NCI-H748 (cell line): Measurements from ENCODE around the gene PLA2G12B.
"Not testable (repeated sequence)": the region's sequence is repeated elsewhere in the genome, so short reads cannot be mapped to it uniquely, and the experiment has no call there.

ENCODE experiments used
- DNase-seq: peaks from one replicate; lab custom pipeline; 2025; ENCODE audit not compliant: unreplicated experiment; lab: John Stamatoyannopoulos, UW

The PLA2G12B gene

GRCh38 chr10:72954596-72955554, at the start of gene PLA2G12B:
Gene PLA2G12B (minus strand): TSS chr10:72954806. CDS start chr10:72954685, 121 bp downstream.
- peak; percentile 40 for DNase-seq

GRCh38 chr10:73003822-73004221, 49.2 kb upstream of the PLA2G12B start:
- DNase-seq, result no peak

GRCh38 chr10:73000973-73001372, 46.4 kb upstream of the PLA2G12B start:
- no peak for DNase-seq

GRCh38 chr10:72997099-72997498, 42.5 kb upstream of the PLA2G12B start:
- DNase-seq, result no peak

GRCh38 chr10:72995459-72995858, 40.9 kb upstream of the PLA2G12B start:
- not testable (repeated sequence) for DNase-seq

GRCh38 chr10:72989771-72990170, 35.2 kb upstream of the PLA2G12B start:
- not testable (repeated sequence) for DNase-seq

- not testable (repeated sequence) for DNase-seq
These were observed 30.0 kb upstream of the PLA2G12B start for GRCh38 chr10:72984618-72985017.

- no peak for DNase-seq
These were observed 27.4 kb upstream of the PLA2G12B start for GRCh38 chr10:72981882-72982529.

- no peak for DNase-seq
These were observed 26.6 kb upstream of the PLA2G12B start for GRCh38 chr10:72981028-72981881.

GRCh38 chr10:72980348-72980747, 25.7 kb upstream of the PLA2G12B start:
- DNase-seq, result no peak

GRCh38 chr10:72979709-72980108, 25.1 kb upstream of the PLA2G12B start:
- DNase-seq, result no peak

GRCh38 chr10:72976886-72977285, 22.3 kb upstream of the PLA2G12B start:
- DNase-seq, result no peak

GRCh38 chr10:72956001-72956400, 1.4 kb upstream of the PLA2G12B start:
- no peak for DNase-seq

- no peak for DNase-seq
These were observed 393 bp downstream of the PLA2G12B start for GRCh38 chr10:72954230-72954595.

- DNase-seq, result no peak
These were observed 919 bp downstream of the PLA2G12B start for GRCh38 chr10:72953687-72954086.

GRCh38 chr10:72952642-72953158, 1.9 kb downstream of the PLA2G12B start:
- no peak for DNase-seq

- DNase-seq, result no peak
These were observed 2.4 kb downstream of the PLA2G12B start for GRCh38 chr10:72952189-72952588.

- no peak for DNase-seq
These were observed 2.8 kb downstream of the PLA2G12B start for GRCh38 chr10:72951760-72952159.

GRCh38 chr10:72948762-72949161, 5.8 kb downstream of the PLA2G12B start:
- DNase-seq, result no peak

- no peak for DNase-seq
These were observed 7.6 kb downstream of the PLA2G12B start for GRCh38 chr10:72946963-72947362.
